ENCODE data around the gene CUX1. TPM values are rescaled to one million over a fixed set of nuclear protein-coding genes. Genes with fewer than 3 reads are reported as not detected.

CUX1 gene
- total RNA-seq, 1 experiment from 2014 or later = 53.5 TPM

DNA sequence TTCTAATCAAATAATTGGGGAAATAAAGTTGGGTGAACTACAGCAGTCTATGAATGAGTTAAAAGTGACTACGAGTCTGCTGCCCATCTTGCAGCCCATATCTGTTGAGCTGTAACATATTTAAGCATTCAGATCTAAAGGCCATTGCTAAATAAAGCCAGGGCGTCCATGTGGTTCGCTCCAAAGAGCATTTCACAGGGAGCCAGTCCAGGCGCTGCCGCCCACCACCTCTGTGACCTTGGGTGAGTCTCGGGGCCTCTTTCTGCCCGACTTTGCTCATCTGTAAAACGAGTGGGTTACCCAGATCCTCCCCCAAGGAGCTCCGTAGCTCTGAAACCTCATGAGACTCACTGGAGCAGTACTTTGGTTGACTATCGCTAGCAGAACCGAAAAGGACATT is 223.1 kb downstream of the CUX1 start:
- no peak overlapping the region for H3K4ac ChIP-seq (ENCODE audit: low read depth, low read length)
- no peak overlapping the region for H3K14ac ChIP-seq (ENCODE audit: insufficient read depth, low read length)
- no peak overlapping the region for H3K27ac ChIP-seq (ENCODE audit: insufficient read length, low read depth, low read length)
- Mint-ChIP-seq H3K9me3 (no peaks in the 10 kb centered on the region), H3K27ac (no peak overlapping the region), H3K27me3 (ENCODE audit: low read depth) (no peaks in the 10 kb centered on the region), H3K36me3 (ENCODE audit: insufficient read depth in 1 of 3, low read depth in 3 of 3) (peaks cover 0 to 6% (median 0%) of the 10 kb centered on the region in 3 experiments; a peak in 1 of 7 replicates), H3K4me1 (no peaks in the 10 kb centered on the region), H3K4me3 (no peak overlapping the region)
- H2AK5ac ChIP-seq (ENCODE audit: insufficient read length, low read length) = no peak overlapping the region
- no peak overlapping the region for H4K91ac ChIP-seq (ENCODE audit: insufficient read length, low read depth, low read length)
- H3K4me2 ChIP-seq (ENCODE audit: insufficient read depth, insufficient read length, low read length) = no peak overlapping the region
- no peak overlapping the region for H2AFZ ChIP-seq (ENCODE audit: low read length)
- WGBS (ENCODE audit: extremely low coverage, insufficient read length, low lambda C conversion rate) = no CpG with 5 or more reads among the region's 11 CpGs
- H3K56ac ChIP-seq (ENCODE audit: insufficient read length, low read depth, low read length) = no peak overlapping the region
- no peaks in the 10 kb centered on the region for H3K79me2 ChIP-seq (ENCODE audit: insufficient read depth, low read length)
- peaks cover 2% of the 10 kb centered on the region for H3K79me1 ChIP-seq (ENCODE audit: insufficient read depth, low read depth, low read length, poor library complexity, severe bottlenecking)
- H2BK15ac ChIP-seq (ENCODE audit: low read depth, low read length) = no peak overlapping the region
- no peak overlapping the region for H3K23ac ChIP-seq (ENCODE audit: insufficient read length, low read depth, low read length)
- H3K23me2 ChIP-seq (ENCODE audit: insufficient read length, low read depth, low read length, poor library complexity, severe bottlenecking) = no peaks in the 10 kb centered on the region
- DNase-seq = no peak
- H4K8ac ChIP-seq (replicated peaks; ENCODE audit: insufficient read length, low read depth, low read length) = no peak overlapping the region
- H3K4me1 ChIP-seq (ENCODE audit: insufficient read depth, low read length) = no peaks in the 10 kb centered on the region
- TF ChIP-seq, protein P1, sequence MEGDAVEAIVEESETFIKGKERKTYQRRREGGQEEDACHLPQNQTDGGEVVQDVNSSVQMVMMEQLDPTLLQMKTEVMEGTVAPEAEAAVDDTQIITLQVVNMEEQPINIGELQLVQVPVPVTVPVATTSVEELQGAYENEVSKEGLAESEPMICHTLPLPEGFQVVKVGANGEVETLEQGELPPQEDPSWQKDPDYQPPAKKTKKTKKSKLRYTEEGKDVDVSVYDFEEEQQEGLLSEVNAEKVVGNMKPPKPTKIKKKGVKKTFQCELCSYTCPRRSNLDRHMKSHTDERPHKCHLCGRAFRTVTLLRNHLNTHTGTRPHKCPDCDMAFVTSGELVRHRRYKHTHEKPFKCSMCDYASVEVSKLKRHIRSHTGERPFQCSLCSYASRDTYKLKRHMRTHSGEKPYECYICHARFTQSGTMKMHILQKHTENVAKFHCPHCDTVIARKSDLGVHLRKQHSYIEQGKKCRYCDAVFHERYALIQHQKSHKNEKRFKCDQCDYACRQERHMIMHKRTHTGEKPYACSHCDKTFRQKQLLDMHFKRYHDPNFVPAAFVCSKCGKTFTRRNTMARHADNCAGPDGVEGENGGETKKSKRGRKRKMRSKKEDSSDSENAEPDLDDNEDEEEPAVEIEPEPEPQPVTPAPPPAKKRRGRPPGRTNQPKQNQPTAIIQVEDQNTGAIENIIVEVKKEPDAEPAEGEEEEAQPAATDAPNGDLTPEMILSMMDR (conservative IDR thresholded peaks at IDR 0.05) = no peak
- H3T11ph ChIP-seq (ENCODE audit: low read length) = no peak overlapping the region
- H4K5ac ChIP-seq (ENCODE audit: insufficient read length, low read depth, low read length) = no peak overlapping the region
- H3K9ac ChIP-seq (ENCODE audit: extremely low read depth, insufficient read length, low read length) = no peak overlapping the region
- H4K20me1 ChIP-seq (ENCODE audit: control insufficient read depth, insufficient read depth, insufficient read length) = no peaks in the 10 kb centered on the region
- H2BK20ac ChIP-seq (ENCODE audit: low read depth, low read length, poor library complexity, severe bottlenecking) = no peak overlapping the region
- H3K18ac ChIP-seq (ENCODE audit: insufficient read length, low read depth, low read length) = no peak overlapping the region
- no peak overlapping the region for H2BK12ac ChIP-seq (ENCODE audit: insufficient read length, low read depth, low read length)
- no peak overlapping the region for H2BK120ac ChIP-seq (ENCODE audit: low read depth, low read length, poor library complexity, severe bottlenecking)
- H3K9me3 ChIP-seq (ENCODE audit: control insufficient read depth, low read depth, low read length) = no peaks in the 10 kb centered on the region
- H3K27me3 ChIP-seq (ENCODE audit: insufficient read depth, low read length) = no peaks in the 10 kb centered on the region
- no peak overlapping the region for H2BK5ac ChIP-seq (ENCODE audit: insufficient read length, low read length)

Measured in H9 (cell line).